Spleen (tissue), 11 donors: Measurements from ENCODE around the gene COBL. TPM values are rescaled to one million over a fixed set of nuclear protein-coding genes. Genes with fewer than 3 reads are reported as not detected.

Source experiments
- DNase-seq: peaks from one replicate; pipeline ENCODE4 v3.0.0-alpha.2; 2020
- H3K27ac ChIP-seq, 8 donors: fragments of 200-600 bp; sonication (generic) in 7 of 8; 1 replicate in 4 of 8; 2 replicates in 4 of 8; pipeline versions ENCODE4 v1.5.0 to v1.8.0; 2016 to 2021; ENCODE audit warnings: inconsistent platforms in 4 of 8, mild to moderate bottlenecking in 4 of 8, moderate library complexity in 1 of 8
- H3K27me3 ChIP-seq, 7 donors: fragments of 200-600 bp; sonication (generic) in 6 of 7; replicated peaks in 1 of 7; 1 replicate in 4 of 7; 2 replicates in 3 of 7; pipeline versions ENCODE4 v1.5.0 to v1.8.0; 2016 to 2021; ENCODE audit warnings: inconsistent platforms in 3 of 7, mild to moderate bottlenecking in 1 of 7
- H3K36me3 ChIP-seq, 6 donors: fragments of 200-600 bp; sonication (generic) in 5 of 6; 1 replicate in 4 of 6; 2 replicates in 2 of 6; pipeline versions ENCODE4 v1.5.0 to v1.8.0; 2016 to 2021; ENCODE audit warnings: inconsistent platforms in 2 of 6
- H3K4me1 ChIP-seq, 6 donors: fragments of 200-600 bp; sonication (generic) in 5 of 6; 1 replicate in 3 of 6; 2 replicates in 3 of 6; pipeline versions ENCODE4 v1.5.0 to v1.8.0; 2016 to 2021; ENCODE audit warnings: inconsistent platforms in 3 of 6
- H3K4me3 ChIP-seq, 8 donors: fragments of 200-600 bp; sonication (generic) in 7 of 8; 1 replicate in 4 of 8; 2 replicates in 4 of 8; pipeline versions ENCODE4 v1.5.0 to v1.8.0; 2016 to 2021; ENCODE audit warnings: inconsistent platforms in 4 of 8, mild to moderate bottlenecking in 4 of 8, moderate library complexity in 2 of 8
- H3K9me3 ChIP-seq, 8 donors: fragments of 200-600 bp; sonication (generic) in 7 of 8; 1 replicate in 4 of 8; 2 replicates in 4 of 8; pipeline versions ENCODE4 v1.5.0 to v1.8.0; 2016 to 2021; ENCODE audit warnings: inconsistent platforms in 4 of 8
- POLR2A ChIP-seq, 3 donors: fragments of 450-650 bp; IDR thresholded peaks; one replicate each; pipeline ENCODE4 v1.5.1; 2017; ENCODE audit warnings: antibody characterized with exemption in 3 of 3, mild to moderate bottlenecking in 1 of 3
- POLR2AphosphoS5 ChIP-seq, 3 donors: sonication (generic); formaldehyde crosslinking; IDR thresholded peaks; one replicate each; pipeline ENCODE4 v1.5.1; 2017; ENCODE audit warnings: antibody characterized with exemption in 3 of 3
- WGBS, 5 donors: extraction: QIAGEN DNeasy Blood & Tissue Kit in 3 of 5; methylation state at CpG; one replicate each; pipeline versions ENCODE4 v1.1.5 to v1.1.7; 2013 to 2018; 5-methylcytosine and 5-hydroxymethylcytosine counted together
- intact Hi-C: fragments of 100-400 bp; cut with DNase I; formaldehyde crosslinking; loops from one replicate; pipeline ENCODE4 v1.15.0; 2023; ENCODE audit warnings: low total_unique reads
- polyA plus RNA-seq, 3 donors: library from polyadenylated mRNA; stranded (reverse); fragments of 200-250 nt; gene quantifications; one replicate each; pipeline ENCODE4 v1.2.1, GENCODE V29; 2013
- total RNA-seq, 7 donors: library from RNA; depleted of rRNA in 3 of 7; stranded (reverse); fragments of >200 nt in 3 of 7; fragmentation: NEBNext Ultra II Directional in 4 of 7; extraction: Animal tissue kit (Norgen Biotek cat#: 25700) in 4 of 7; gene quantifications; one replicate each; pipeline versions ENCODE4 v1.1.0 to v1.2.1, GENCODE V29; 2016 to 2021
- TF ChIP-seq, protein P1 (sequence below), 11 experiments: fragments of 200-600 bp in 7 of 11; fragments of 450-650 bp in 4 of 11; sonication (generic) in 4 of 11; IDR thresholded peaks in 8 of 11; conservative IDR thresholded peaks in 3 of 11; 1 replicate in 7 of 11; 2 replicates in 4 of 11; pipeline versions ENCODE4 v1.4.0 to v1.8.0; 2016 to 2021; ENCODE audit warnings: antibody characterized with exemption in 11 of 11, inconsistent platforms in 4 of 11, mild to moderate bottlenecking in 1 of 11
- donor health status: healthy with polysubstance abuse.
- donor health status: DM: no; HTN: no; CAD: no; lungs with moderate emphysema.
- donor health status: DM: no; HTN: no; CAD: no.
- donor health status: Bipolar disorder and iron deficiency.
- donor health status: healthy.
- donor health status: DM: no; HTN: no; CAD: no.
- donor health status: DM: yes; HTN: yes; CAD: no.

Gene COBL
- total and polyA plus RNA-seq, 10 donors, result 0.09 to 0.80 (median 0.57) TPM; not detected in 1

DNA sequence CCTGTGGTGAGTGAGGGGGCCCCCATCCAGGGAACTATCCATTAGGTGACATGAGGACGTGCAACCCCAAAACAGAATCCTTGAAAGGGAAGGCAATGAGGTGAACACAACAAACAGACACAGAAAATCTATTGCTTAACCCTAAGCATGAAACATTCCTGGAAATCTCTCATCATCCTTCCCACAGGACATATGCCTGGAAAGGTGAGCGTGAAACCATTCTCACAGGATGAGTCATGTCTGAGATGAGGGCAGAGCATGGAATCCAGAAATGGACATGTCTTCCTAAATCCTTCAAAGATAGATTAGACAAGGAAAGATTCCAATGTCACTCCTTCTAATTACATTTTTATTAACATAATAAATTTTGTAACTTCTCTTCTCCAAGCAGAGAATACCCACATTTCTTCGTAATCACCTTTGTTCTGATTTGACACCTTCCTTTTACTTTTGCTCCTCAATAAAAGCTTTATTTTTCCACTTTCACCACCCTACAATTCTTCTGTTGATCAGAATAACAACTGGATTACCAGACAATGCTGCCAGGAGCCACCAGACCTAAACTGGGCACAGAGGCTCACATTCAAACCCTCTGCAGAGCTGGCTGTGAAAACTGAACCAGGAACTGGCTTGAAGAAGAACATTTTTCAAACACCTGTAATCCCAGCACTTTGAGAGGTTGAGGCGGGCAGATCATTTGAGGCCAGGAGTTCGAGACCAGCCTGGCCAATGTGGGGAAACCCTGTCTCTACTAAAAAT lies 67.2 kb downstream of the COBL start:
- TF ChIP-seq POLR2A (IDR thresholded peaks at IDR 0.05), result no peak
- TF ChIP-seq, protein P1, sequence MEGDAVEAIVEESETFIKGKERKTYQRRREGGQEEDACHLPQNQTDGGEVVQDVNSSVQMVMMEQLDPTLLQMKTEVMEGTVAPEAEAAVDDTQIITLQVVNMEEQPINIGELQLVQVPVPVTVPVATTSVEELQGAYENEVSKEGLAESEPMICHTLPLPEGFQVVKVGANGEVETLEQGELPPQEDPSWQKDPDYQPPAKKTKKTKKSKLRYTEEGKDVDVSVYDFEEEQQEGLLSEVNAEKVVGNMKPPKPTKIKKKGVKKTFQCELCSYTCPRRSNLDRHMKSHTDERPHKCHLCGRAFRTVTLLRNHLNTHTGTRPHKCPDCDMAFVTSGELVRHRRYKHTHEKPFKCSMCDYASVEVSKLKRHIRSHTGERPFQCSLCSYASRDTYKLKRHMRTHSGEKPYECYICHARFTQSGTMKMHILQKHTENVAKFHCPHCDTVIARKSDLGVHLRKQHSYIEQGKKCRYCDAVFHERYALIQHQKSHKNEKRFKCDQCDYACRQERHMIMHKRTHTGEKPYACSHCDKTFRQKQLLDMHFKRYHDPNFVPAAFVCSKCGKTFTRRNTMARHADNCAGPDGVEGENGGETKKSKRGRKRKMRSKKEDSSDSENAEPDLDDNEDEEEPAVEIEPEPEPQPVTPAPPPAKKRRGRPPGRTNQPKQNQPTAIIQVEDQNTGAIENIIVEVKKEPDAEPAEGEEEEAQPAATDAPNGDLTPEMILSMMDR (IDR thresholded peaks at IDR 0.05 in 8 of 11, conservative IDR thresholded peaks at IDR 0.05 in 3 of 11), result no peak
- no peak for TF ChIP-seq POLR2AphosphoS5 (IDR thresholded peaks at IDR 0.05)
- intact Hi-C loops, result no loop called here
- Histone ChIP-seq H3K4me1 (no peaks in the 10 kb centered on the region), H3K4me3 (no peak overlapping the region), H3K27ac (no peak overlapping the region), H3K9me3 (no peaks in the 10 kb centered on the region), H3K36me3 (no peaks in the 10 kb centered on the region), H3K27me3 (no peaks in the 10 kb centered on the region)
- WGBS, 5 donors, result 76 to 95% (median 84%) methylated on average over 5 of the region's 5 CpGs
- DNase-seq, result no peak

DNA sequence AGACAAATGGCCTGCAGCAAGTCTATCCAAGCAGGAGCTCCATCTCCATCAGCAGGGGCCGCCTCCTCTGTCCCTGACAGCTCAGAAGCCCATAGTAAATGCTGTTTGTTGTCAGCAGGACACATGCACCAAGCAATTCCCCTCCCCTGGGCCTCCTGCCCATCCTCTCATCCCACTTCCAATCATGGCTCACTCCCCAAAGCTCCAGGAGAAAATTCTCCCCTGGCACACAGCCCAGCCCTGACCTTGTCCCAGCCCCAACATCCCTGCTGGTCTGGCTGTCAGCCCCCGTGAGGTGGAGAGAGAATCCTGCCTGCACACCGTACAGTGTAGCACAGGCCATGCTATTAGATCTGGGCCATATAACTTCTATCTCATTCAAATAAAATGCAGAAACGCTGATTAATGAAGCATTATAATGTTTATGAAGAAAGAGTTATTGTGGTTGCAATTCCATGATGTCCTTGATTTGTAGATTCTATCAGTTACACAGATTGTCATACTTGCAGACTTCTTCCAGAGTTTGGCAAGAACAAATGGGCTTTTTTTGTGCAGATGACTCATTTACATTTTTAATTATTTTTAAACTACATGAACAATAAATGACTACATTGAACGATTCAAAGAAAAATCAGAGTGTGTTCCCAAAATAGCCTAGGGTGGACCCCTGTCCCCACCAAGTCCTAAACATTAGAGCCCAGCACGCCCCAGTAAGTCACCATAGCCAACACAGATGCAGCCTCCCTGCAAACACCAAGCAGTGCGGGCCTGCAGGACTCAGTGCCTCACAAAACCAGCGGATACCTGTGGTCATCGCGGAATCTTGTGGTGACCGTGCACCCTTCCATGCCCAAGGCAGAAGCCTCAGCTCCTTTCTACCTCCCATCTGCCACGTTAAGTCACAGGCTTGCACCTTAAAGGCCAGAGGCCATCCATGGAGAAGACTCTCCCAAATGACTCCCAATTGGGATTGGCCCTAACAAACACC lies 70.1 kb downstream of the COBL start:
- no peaks in the 10 kb centered on the region for H3K36me3 ChIP-seq
- no peaks in the 10 kb centered on the region for H3K4me1 ChIP-seq
- 78 to 88% (median 84%) methylated on average over 12 of the region's 12 CpGs for WGBS, 5 donors
- H3K4me3 ChIP-seq, result no peak overlapping the region
- TF ChIP-seq, protein P1 (IDR thresholded peaks at IDR 0.05 in 8 of 11, conservative IDR thresholded peaks at IDR 0.05 in 3 of 11), result no peak
- TF ChIP-seq POLR2A (IDR thresholded peaks at IDR 0.05) (no peak), POLR2AphosphoS5 (IDR thresholded peaks at IDR 0.05) (no peak)
- no peak for DNase-seq
- no peak overlapping the region for H3K27ac ChIP-seq
- intact Hi-C loops, result no loop called here
- no peaks in the 10 kb centered on the region for H3K9me3 ChIP-seq
- H3K27me3 ChIP-seq, result no peaks in the 10 kb centered on the region

DNA sequence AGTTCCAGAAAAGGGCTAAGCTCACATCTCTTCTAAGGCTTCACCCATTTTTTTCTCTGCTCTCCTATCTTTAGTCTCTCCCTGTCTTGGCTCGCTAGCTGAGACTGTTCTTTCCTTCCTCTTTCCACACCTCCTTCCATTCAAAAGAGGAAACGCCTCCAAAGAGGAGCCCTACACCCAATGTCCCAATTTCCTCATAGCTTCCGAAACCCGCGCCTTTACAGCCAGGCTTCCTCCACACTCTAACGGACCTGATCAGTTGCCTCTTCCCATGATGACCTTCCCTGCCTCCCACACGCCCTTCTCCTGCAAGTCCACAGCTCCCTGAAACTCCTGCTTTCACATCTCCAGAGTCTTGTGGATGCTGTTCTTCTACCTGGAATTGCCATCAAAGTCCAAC lies 71.7 kb downstream of the COBL start:
- 45 to 74% (median 60%) methylated on average over 7 of the region's 7 CpGs for WGBS, 5 donors
- no peaks in the 10 kb centered on the region for H3K36me3 ChIP-seq
- H3K27ac ChIP-seq, result no peak overlapping the region
- H3K27me3 ChIP-seq, result no peaks in the 10 kb centered on the region
- H3K4me1 ChIP-seq, result no peaks in the 10 kb centered on the region
- H3K9me3 ChIP-seq, result no peaks in the 10 kb centered on the region
- no peak for TF ChIP-seq POLR2A (IDR thresholded peaks at IDR 0.05)
- TF ChIP-seq POLR2AphosphoS5 (IDR thresholded peaks at IDR 0.05), result no peak
- TF ChIP-seq, protein P1 (IDR thresholded peaks at IDR 0.05 in 8 of 11, conservative IDR thresholded peaks at IDR 0.05 in 3 of 11), result no peak
- no peak for DNase-seq
- intact Hi-C loops, result no loop called here
- no peak overlapping the region for H3K4me3 ChIP-seq

DNA sequence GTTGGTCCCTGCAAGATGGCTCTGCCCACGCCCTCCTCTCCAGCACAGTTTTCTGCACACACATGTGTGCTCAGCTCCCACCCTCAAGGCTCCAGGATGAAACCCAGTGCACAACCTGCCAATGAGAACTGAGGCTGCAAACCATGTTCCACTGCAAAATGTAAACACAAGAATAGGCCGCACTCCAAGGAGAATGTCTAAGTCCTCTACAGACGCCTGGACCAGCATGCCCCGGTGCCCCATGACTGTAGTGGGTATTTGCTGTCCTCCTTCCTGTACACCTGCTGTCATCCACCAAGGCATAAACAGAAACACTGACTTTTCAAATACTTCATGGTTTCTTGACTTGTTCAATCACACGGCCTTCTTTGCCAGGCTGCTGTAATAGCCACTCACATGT lies 72.6 kb downstream of the COBL start:
- no peak for DNase-seq
- TF ChIP-seq POLR2A (IDR thresholded peaks at IDR 0.05) (no peak), POLR2AphosphoS5 (IDR thresholded peaks at IDR 0.05) (no peak)
- TF ChIP-seq, protein P1 (IDR thresholded peaks at IDR 0.05 in 8 of 11, conservative IDR thresholded peaks at IDR 0.05 in 3 of 11), result no peak
- WGBS, 5 donors, result 84 to 91% (median 89%) methylated on average over 5 of the region's 5 CpGs
- H3K4me1 ChIP-seq, result no peaks in the 10 kb centered on the region
- H3K27ac ChIP-seq, result no peak overlapping the region
- H3K27me3 ChIP-seq, result no peaks in the 10 kb centered on the region
- H3K36me3 ChIP-seq, result no peaks in the 10 kb centered on the region
- no peaks in the 10 kb centered on the region for H3K9me3 ChIP-seq
- intact Hi-C loops, result no loop called here
- H3K4me3 ChIP-seq, result no peak overlapping the region
